Mesenteric fat pad (tissue), 1 donor: ENCODE data around the gene TMC1. TPM values are rescaled to one million over a fixed set of nuclear protein-coding genes. Genes with fewer than 3 reads are reported as not detected.

ENCODE experiments used
- DNase-seq: peaks from one replicate; pipeline ENCODE4 v3.0.0-alpha.2; 2020; ENCODE audit warnings: low spot score
- total RNA-seq: library from RNA; stranded (reverse); fragmentation: NEBNext Ultra II Directional; extraction: Animal tissue kit (Norgen Biotek cat#: 25700); gene quantifications from one replicate; pipeline ENCODE4 v1.2.1, GENCODE V29; 2021
- donor health status: DM: yes; HTN: yes; CAD: no.

TMC1 gene
- total RNA-seq, 1 donor from 2014 or later = 0.48 TPM

- no peak for DNase-seq
Observed at GRCh38 chr9:72601615-72602014, 80.2 kb downstream of the TMC1 start.

GRCh38 chr9:72612449-72612848 lies 91.0 kb downstream of the TMC1 start:
- DNase-seq = no peak

- no peak for DNase-seq
Observed at GRCh38 chr9:72614067-72614466, 92.7 kb downstream of the TMC1 start.

GRCh38 chr9:72615931-72616330 lies 94.5 kb downstream of the TMC1 start:
- DNase-seq = no peak

GRCh38 chr9:72618811-72619210 lies 97.4 kb downstream of the TMC1 start:
- DNase-seq = no peak

GRCh38 chr9:72622186-72622585 lies 100.8 kb downstream of the TMC1 start:
- DNase-seq = no peak

- DNase-seq = no peak
Observed at GRCh38 chr9:72623156-72623555, 101.7 kb downstream of the TMC1 start.

- DNase-seq = no peak
Observed at GRCh38 chr9:72627147-72627546, 105.7 kb downstream of the TMC1 start.

GRCh38 chr9:72627956-72628540 lies 106.6 kb downstream of the TMC1 start:
- no peak for DNase-seq

- no peak for DNase-seq
Observed at GRCh38 chr9:72633966-72634365, 112.6 kb downstream of the TMC1 start.

- DNase-seq = no peak
Observed at GRCh38 chr9:72635197-72635596, 113.8 kb downstream of the TMC1 start.

GRCh38 chr9:72636621-72637020 lies 115.2 kb downstream of the TMC1 start:
- no peak for DNase-seq

- no peak for DNase-seq
Observed at GRCh38 chr9:72643651-72644050, 122.2 kb downstream of the TMC1 start.

GRCh38 chr9:72646061-72646460 lies 124.7 kb downstream of the TMC1 start:
- DNase-seq = no peak

GRCh38 chr9:72648324-72649126 lies 127.1 kb downstream of the TMC1 start:
- no peak for DNase-seq

GRCh38 chr9:72649127-72649442 lies 127.7 kb downstream of the TMC1 start:
- DNase-seq = no peak

GRCh38 chr9:72650206-72650605 lies 128.8 kb downstream of the TMC1 start:
- no peak for DNase-seq

GRCh38 chr9:72656021-72656420 lies 134.6 kb downstream of the TMC1 start:
- no peak for DNase-seq

GRCh38 chr9:72657023-72657422 lies 135.6 kb downstream of the TMC1 start:
- no peak for DNase-seq

- DNase-seq = no peak
Observed at GRCh38 chr9:72658703-72659102, 137.3 kb downstream of the TMC1 start.

GRCh38 chr9:72661401-72662135 lies 140.2 kb downstream of the TMC1 start:
- DNase-seq = no peak

- no peak for DNase-seq
Observed at GRCh38 chr9:72665421-72665820, 144.0 kb downstream of the TMC1 start.

GRCh38 chr9:72667181-72667580 lies 145.8 kb downstream of the TMC1 start:
- DNase-seq = no peak
